K562 (cell line): Measurements from ENCODE around the gene SCUBE2. TPM values are rescaled to one million over a fixed set of nuclear protein-coding genes. Genes with fewer than 3 reads are reported as not detected.

Source experiments
- ATAC-seq: fragments of 200-7000 bp; cut with Tn5 transposase; 3 replicates; pipeline ENCODE4 v1.9.1; 2020; ENCODE audit warnings: moderate library complexity
- BruUV-seq: library from RNA; stranded (reverse); fragments of 400-500 nt; replicated peaks from 2 replicates; lab custom pipeline; 2021; lab: Mats Ljungman, UMichigan
- CTCF ChIA-PET: fragments of 300-600 bp; formaldehyde crosslinking; extraction: SDS; loops from one replicate; lab custom pipeline; 2021; ENCODE audit warnings: low intra/inter-chr PET ratio; lab: Yijun Ruan, JAX
- POLR2A ChIA-PET: fragments of 300-600, 350-650 bp; sonication (Branson Sonifier 250); formaldehyde crosslinking; extraction: SDS; loops from one replicate; lab custom pipeline; 2021; ENCODE audit warnings: antibody characterized with exemption, inconsistent platforms; lab: Yijun Ruan, JAX
- DNase-seq, 4 experiments: peaks; one replicate each; pipeline versions ENCODE4 v3.0.0 to v3.0.0-alpha.2; 2011 to 2018; ENCODE audit warnings: low spot score in 3 of 4, mixed read lengths in 3 of 4; ENCODE audit errors: extremely low read depth in 1 of 4
- FAIRE-seq: peaks from 2 replicates; lab custom pipeline; 2011; peaks lifted over from hg19 to GRCh38; lab: Jason Lieb, UNC
- H2AFZ ChIP-seq: 2 replicates; pipeline ENCODE4 v1.6.0; 2011; ENCODE audit warnings: low read depth, low read length, control low read depth, inconsistent platforms
- H3K27ac ChIP-seq: fragments of 200-600 bp; 3 replicates; pipeline ENCODE4 v1.8.0; 2011; ENCODE audit warnings: low read depth, mild to moderate bottlenecking, control low read depth, inconsistent platforms, low read length, moderate library complexity, mixed read lengths; ENCODE audit errors: extremely low read depth
- H3K27me3 ChIP-seq, 2 experiments: fragments of 300-600 bp in 1 of 2; 2 replicates in 1 of 2; 3 replicates in 1 of 2; pipeline versions ENCODE4 v1.6.0 to v1.8.0; 2011; ENCODE audit warnings: inconsistent platforms in 2 of 2, low read length in 2 of 2, mild to moderate bottlenecking in 1 of 2, mixed read lengths in 1 of 2, moderate library complexity in 1 of 2; ENCODE audit not compliant: control insufficient read depth in 2 of 2, insufficient read depth in 2 of 2
- H3K36me3 ChIP-seq: fragments of 300-600 bp; 3 replicates; pipeline ENCODE4 v1.8.0; 2011; ENCODE audit warnings: mild to moderate bottlenecking, low read length, inconsistent platforms; ENCODE audit not compliant: control insufficient read depth, insufficient read depth
- H3K4me1 ChIP-seq, 2 experiments: fragments of 200-600 bp in 1 of 2; replicated peaks in 1 of 2; 2 replicates in 1 of 2; 3 replicates in 1 of 2; pipeline versions ENCODE4 v1.5.1 to v1.8.0; 2011; ENCODE audit warnings: inconsistent platforms in 2 of 2, low read length in 2 of 2, mild to moderate bottlenecking in 1 of 2, mixed read lengths in 1 of 2, moderate library complexity in 1 of 2; ENCODE audit not compliant: control insufficient read depth in 2 of 2, insufficient read depth in 2 of 2
- H3K4me2 ChIP-seq: 2 replicates; pipeline ENCODE4 v1.6.1; 2011; ENCODE audit warnings: low read length, control low read depth, inconsistent platforms, mixed read lengths; ENCODE audit not compliant: insufficient read depth
- H3K4me3 ChIP-seq: fragments of 200-600 bp; sonication (generic), shearing (Covaris generic); 2 replicates; pipeline ENCODE4 v1.5.1; 2016; ENCODE audit warnings: control low read depth, inconsistent platforms
- H3K79me2 ChIP-seq: fragments of 200-600 bp; 3 replicates; pipeline ENCODE4 v1.8.0; 2011; ENCODE audit warnings: low read length, inconsistent platforms; ENCODE audit not compliant: control insufficient read depth, insufficient read depth
- H3K9ac ChIP-seq, 2 experiments: 2 replicates each; pipeline versions ENCODE4 v1.6.0 to v1.6.1; 2011; ENCODE audit warnings: low read depth in 2 of 2, low read length in 2 of 2, control low read depth in 1 of 2, inconsistent platforms in 1 of 2, mild to moderate bottlenecking in 1 of 2, mixed read lengths in 1 of 2; ENCODE audit not compliant: insufficient read depth in 1 of 2
- H3K9me1 ChIP-seq: one replicate; pipeline ENCODE4 v1.6.0; 2011; ENCODE audit warnings: inconsistent platforms, mild to moderate bottlenecking, low read length, moderate library complexity; ENCODE audit not compliant: control insufficient read depth, insufficient read depth
- H3K9me3 ChIP-seq: replicated peaks from 2 replicates; pipeline ENCODE4 v1.5.1; 2011; ENCODE audit warnings: low read depth, low read length, inconsistent platforms; ENCODE audit not compliant: control insufficient read depth, insufficient read depth
- H4K20me1 ChIP-seq: replicated peaks from 2 replicates; pipeline ENCODE4 v1.6.1; 2011; ENCODE audit warnings: low read length, inconsistent platforms, mixed read lengths; ENCODE audit not compliant: control insufficient read depth, insufficient read depth
- ARHGAP35 ChIP-seq: fragments of 450-650 bp; IDR thresholded peaks from 2 replicates; pipeline ENCODE4 v1.6.1; 2018; ENCODE audit not compliant: partially characterized antibody
- BRF2 ChIP-seq: IDR thresholded peaks from 3 replicates; pipeline ENCODE4 v1.6.1; 2011; ENCODE audit warnings: borderline replicate concordance, mild to moderate bottlenecking; ENCODE audit not compliant: insufficient read length, insufficient read depth
- CEBPB ChIP-seq: fragments of 450-650 bp; IDR thresholded peaks from 2 replicates; pipeline ENCODE4 v1.6.1; 2016; ENCODE audit warnings: missing genetic modification characterization, missing compliant biosample characterization
- CEBPG ChIP-seq, 3 experiments: fragments of 200-800 bp in 1 of 3; sonication (Bioruptor generic) in 1 of 3; sonication (generic) in 1 of 3; formaldehyde crosslinking in 1 of 3; IDR thresholded peaks in 2 of 3; conservative IDR thresholded peaks in 1 of 3; 2 replicates each; pipeline versions ENCODE4 v1.6.1 to v1.8.0; 2016 to 2022; ENCODE audit warnings: missing compliant biosample characterization in 2 of 3, missing genetic modification characterization in 2 of 3, mild to moderate bottlenecking in 1 of 3, missing genetic modification reagents in 1 of 3
- KLF6 ChIP-seq: fragments of 250-450 bp; sonication (Bioruptor Pico); IDR thresholded peaks from 2 replicates; pipeline ENCODE4 v1.4.0; 2020; ENCODE audit warnings: mild to moderate bottlenecking, moderate library complexity, borderline replicate concordance
- NFIC ChIP-seq: fragments of 450-650 bp; IDR thresholded peaks from 2 replicates; pipeline ENCODE4 v1.6.1; 2017; ENCODE audit warnings: mild to moderate bottlenecking, inconsistent platforms
- POLR2H ChIP-seq: IDR thresholded peaks from 2 replicates; pipeline ENCODE4 v1.6.1; 2016; ENCODE audit warnings: missing genetic modification characterization, low read depth, mild to moderate bottlenecking, control low read depth, missing compliant biosample characterization, moderate library complexity
- RNF219 ChIP-seq: fragments of 250-450 bp; sonication (Bioruptor Pico); IDR thresholded peaks from 2 replicates; pipeline ENCODE4 v1.5.0; 2022; ENCODE audit warnings: mild to moderate bottlenecking
- SMARCE1 ChIP-seq: fragments of 450-650 bp; IDR thresholded peaks from 2 replicates; pipeline ENCODE4 v1.7.1; 2016; ENCODE audit warnings: mild to moderate bottlenecking
- XRCC5 ChIP-seq: fragments of 200-400 bp; formaldehyde crosslinking; IDR thresholded peaks from 2 replicates; pipeline ENCODE4 v1.6.1; 2017; ENCODE audit warnings: low read depth, mild to moderate bottlenecking, low read length
- ZFP91 ChIP-seq: sonication (generic); formaldehyde crosslinking; IDR thresholded peaks from 2 replicates; pipeline ENCODE4 v1.8.0; 2022; ENCODE audit warnings: mild to moderate bottlenecking, missing genetic modification reagents
- ZNF589 ChIP-seq: fragments of 200-800 bp; sonication (Bioruptor generic); IDR thresholded peaks from 2 replicates; pipeline ENCODE4 v1.6.1; 2016; ENCODE audit warnings: low read depth, missing genetic modification characterization, missing compliant biosample characterization
- ZNF76 ChIP-seq: fragments of 250-450 bp; sonication (Bioruptor Pico); IDR thresholded peaks from 2 replicates; pipeline ENCODE4 v1.4.0; 2020; ENCODE audit warnings: mild to moderate bottlenecking, moderate library complexity, borderline replicate concordance
- WGBS: fragments of 100-300 bp; shearing (Covaris generic); methylation state at CpG from one replicate; pipeline ENCODE4 v1.1.6; 2016; ENCODE audit warnings: low coverage, mixed read lengths; ENCODE audit not compliant: insufficient coverage; ENCODE audit errors: missing lambda C conversion rate; 5-methylcytosine and 5-hydroxymethylcytosine counted together
- in situ Hi-C: fragments of 300-500 bp; cut with MboI; formaldehyde crosslinking; loops from 4 replicates; pipeline ENCODE4 v1.15.0; 2018; ENCODE audit warnings: inconsistent platforms, mixed read lengths
- intact Hi-C: fragments of 100-400 bp; cut with micrococcal nuclease; formaldehyde crosslinking; loops from 2 replicates; pipeline ENCODE4 v1.14.2; 2022
- polyA plus RNA-seq, 8 experiments: library from polyadenylated mRNA; depleted of rRNA in 4 of 8; stranded (reverse) in 5 of 8; unstranded in 3 of 8; fragments of >200 nt; fragmentation: Nextera tagmentation in 2 of 8; fragmentation: Illumina TruSeq in 1 of 8; extraction: Ambion mirVana in 2 of 8; extraction: Trizol in 1 of 8; gene quantifications; 2 replicates each; pipeline versions ENCODE4 v1.2.1 to v1.2.3, GENCODE V29; 2011 to 2014; ENCODE audit warnings: inconsistent platforms in 1 of 8, missing spikeins in 1 of 8
- total RNA-seq, 7 experiments: library from RNA; depleted of rRNA in 6 of 7; stranded (reverse); fragments of >200 nt in 6 of 7; fragmentation: Illumina TruSeq in 2 of 7; extraction: Trizol in 2 of 7; gene quantifications; 2 replicates each; pipeline versions ENCODE4 v1.2.1 to v1.2.3, GENCODE V29; 2011 to 2021; ENCODE audit warnings: low replicate concordance in 1 of 7
- TF ChIP-seq, protein P1 (sequence below): IDR thresholded peaks from 2 replicates; pipeline ENCODE4 v1.6.1; 2014; ENCODE audit warnings: antibody characterized with exemption

SCUBE2 gene
- total and polyA plus RNA-seq, 9 of the 15 experiments (the other 6 are each of a cell fraction or from before 2014, with no cell fraction given), result 0.06 to 0.40 (median 0.07) TPM; not detected in 6

DNA sequence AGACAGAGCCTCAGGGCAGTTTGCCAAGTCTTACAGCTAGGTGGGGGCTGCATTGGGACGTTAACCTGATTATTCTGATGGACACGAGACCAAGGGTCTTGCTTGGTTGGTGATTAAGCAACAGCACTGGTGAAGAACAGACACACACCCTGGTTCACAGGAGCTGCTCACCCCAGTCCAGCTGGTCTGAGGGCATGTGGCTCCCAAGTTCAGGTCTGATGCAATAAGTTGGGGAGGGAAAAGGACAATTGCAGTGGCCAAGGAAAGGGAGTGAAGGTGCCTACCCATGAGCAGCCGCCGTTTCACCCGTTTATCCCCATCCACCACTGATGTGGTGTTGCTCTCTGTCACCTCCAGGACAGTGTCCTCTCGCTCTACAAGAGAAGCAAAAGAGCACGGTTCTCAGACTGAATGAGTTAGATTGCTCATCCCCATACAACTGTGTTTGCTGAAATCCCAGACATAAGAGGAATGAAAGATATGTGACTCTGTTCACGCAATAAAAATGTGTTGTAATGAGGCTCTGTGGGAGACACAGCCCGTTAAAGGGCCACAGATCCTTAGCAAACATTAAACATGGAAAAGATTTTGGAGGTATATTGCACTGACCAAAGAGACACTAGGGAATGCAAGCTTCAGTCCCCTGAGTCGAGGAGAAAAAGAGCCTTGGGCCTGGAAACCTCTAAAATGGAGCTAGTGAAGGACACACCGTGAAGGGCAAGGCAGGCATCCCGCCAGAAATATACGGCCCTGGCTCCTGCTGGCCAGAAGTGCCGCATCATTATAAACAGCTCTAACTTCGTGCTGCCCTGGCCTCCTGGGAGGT lies 25.6 kb downstream of the SCUBE2 start:
- CTCF ChIA-PET, result no interaction called here
- POLR2A ChIA-PET, result no interaction called here
- H3K4me3 ChIP-seq, result no peak overlapping the region
- no peak overlapping the region for H3K27ac ChIP-seq
- H3K36me3 ChIP-seq, result no peaks in the 10 kb centered on the region
- no peak overlapping the region; the same call in 1 of the 2 replicates for H3K4me2 ChIP-seq
- no peaks in the 10 kb centered on the region for H3K9me3 ChIP-seq
- in situ Hi-C loops (no loop called here), intact Hi-C loops (no loop called here)
- ATAC-seq, result peak; percentile 24
- peak overlapping the region; percentile 8; the same call in 1 of the 2 replicates for H2AFZ ChIP-seq
- no peaks in the 10 kb centered on the region; a peak in 2 of 5 replicates for H3K4me1 ChIP-seq
- no peak overlapping the region for H3K9ac ChIP-seq
- no peaks in the 10 kb centered on the region for H3K9me1 ChIP-seq
- peaks cover 12 to 33% of the 10 kb centered on the region in 2 experiments for H3K27me3 ChIP-seq
- no peaks in the 10 kb centered on the region for H4K20me1 ChIP-seq
- no peak for DNase-seq
- 19% methylated on average over 15 of the region's 15 CpGs for WGBS
- no peaks in the 10 kb centered on the region for H3K79me2 ChIP-seq
- FAIRE-seq, result no peak
- BruUV-seq, result no TSS peak
- TF ChIP-seq CEBPG (CRISPR knock-in tag; IDR thresholded peaks at IDR 0.05) (no peak; the same call in 1 of the 2 replicates), CEBPG (tag; conservative IDR thresholded peaks at IDR 0.05 in 1 of 2, IDR thresholded peaks at IDR 0.05 in 1 of 2) (peak; percentile 14 to 72; a peak in 2 of 4 replicates), POLR2H (tag) (no peak), BRF2 (no peak), ZNF589 (CRISPR knock-in tag) (no peak), CEBPB (tag) (peak; percentile 58), SMARCE1 (no peak), ZNF76 (CRISPR knock-in tag) (no peak), ZFP91 (CRISPR knock-in tag) (no peak), NFIC (0 out of 2 replicates have a peak, but pooled peaks have one; percentile 23), ARHGAP35 (no peak), RNF219 (no peak), XRCC5 (no peak), KLF6 (CRISPR knock-in tag) (no peak)
- TF ChIP-seq, protein P1, sequence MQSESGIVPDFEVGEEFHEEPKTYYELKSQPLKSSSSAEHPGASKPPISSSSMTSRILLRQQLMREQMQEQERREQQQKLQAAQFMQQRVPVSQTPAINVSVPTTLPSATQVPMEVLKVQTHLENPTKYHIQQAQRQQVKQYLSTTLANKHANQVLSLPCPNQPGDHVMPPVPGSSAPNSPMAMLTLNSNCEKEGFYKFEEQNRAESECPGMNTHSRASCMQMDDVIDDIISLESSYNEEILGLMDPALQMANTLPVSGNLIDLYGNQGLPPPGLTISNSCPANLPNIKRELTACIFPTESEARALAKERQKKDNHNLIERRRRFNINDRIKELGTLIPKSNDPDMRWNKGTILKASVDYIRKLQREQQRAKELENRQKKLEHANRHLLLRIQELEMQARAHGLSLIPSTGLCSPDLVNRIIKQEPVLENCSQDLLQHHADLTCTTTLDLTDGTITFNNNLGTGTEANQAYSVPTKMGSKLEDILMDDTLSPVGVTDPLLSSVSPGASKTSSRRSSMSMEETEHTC, result no peak
